Epithelial cell of esophagus (primary cell): ENCODE measurements around the gene ZNF598.
"Not testable (repeated sequence)": the region's sequence is repeated elsewhere in the genome, so short reads cannot be mapped to it uniquely, and the experiment has no call there.

Source experiments
- DNase-seq: peaks from one replicate; pipeline ENCODE4 v3.0.0; 2010; ENCODE audit warnings: low read depth
- H3K4me3 ChIP-seq: 2 replicates; pipeline ENCODE4 v1.5.1; 2011; ENCODE audit warnings: mild to moderate bottlenecking, low read length, control low read depth
- TF ChIP-seq, protein P1 (sequence below): IDR thresholded peaks from 2 replicates; pipeline ENCODE4 v1.5.1; 2011; ENCODE audit warnings: low read depth, mild to moderate bottlenecking, low read length, control low read depth, inconsistent platforms; ENCODE audit not compliant: insufficient read depth; ENCODE audit errors: missing control alignments

Gene ZNF598

DNA sequence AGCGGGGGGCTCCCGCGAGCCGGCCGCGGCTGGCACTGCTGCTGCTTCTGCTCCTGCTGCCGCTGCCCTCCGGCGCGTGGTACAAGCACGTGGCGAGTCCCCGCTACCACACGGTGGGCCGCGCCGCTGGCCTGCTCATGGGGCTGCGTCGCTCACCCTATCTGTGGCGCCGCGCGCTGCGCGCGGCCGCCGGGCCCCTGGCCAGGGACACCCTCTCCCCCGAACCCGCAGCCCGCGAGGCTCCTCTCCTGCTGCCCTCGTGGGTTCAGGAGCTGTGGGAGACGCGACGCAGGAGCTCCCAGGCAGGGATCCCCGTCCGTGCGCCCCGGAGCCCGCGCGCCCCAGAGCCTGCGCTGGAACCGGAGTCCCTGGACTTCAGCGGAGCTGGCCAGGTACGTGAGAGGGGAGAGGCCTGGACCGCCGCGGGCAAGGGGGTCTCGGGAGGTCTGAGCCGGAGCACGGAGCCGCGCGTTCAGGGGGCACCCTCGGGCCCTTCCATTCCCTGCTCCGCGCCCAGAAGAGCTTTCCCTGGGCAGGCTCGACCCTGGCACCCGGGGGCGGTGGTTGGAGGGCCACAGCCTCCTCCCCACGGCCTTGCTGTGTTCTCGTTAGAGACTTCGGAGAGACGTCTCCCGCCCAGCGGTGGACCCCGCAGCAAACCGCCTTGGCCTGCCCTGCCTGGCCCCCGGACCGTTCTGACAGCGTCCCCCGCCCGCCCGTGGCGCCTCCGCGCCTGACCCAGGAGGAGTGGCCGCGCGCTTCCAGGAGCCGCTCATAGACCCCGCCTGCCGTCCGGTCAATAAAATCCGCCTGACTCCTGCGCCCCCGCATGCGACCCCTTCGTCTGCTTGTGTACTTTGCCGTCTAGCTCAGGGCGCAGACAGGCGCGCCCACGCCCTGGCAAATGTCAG lies 10.6 kb upstream of the ZNF598 start:
- no peak for DNase-seq
- TF ChIP-seq, protein P1, sequence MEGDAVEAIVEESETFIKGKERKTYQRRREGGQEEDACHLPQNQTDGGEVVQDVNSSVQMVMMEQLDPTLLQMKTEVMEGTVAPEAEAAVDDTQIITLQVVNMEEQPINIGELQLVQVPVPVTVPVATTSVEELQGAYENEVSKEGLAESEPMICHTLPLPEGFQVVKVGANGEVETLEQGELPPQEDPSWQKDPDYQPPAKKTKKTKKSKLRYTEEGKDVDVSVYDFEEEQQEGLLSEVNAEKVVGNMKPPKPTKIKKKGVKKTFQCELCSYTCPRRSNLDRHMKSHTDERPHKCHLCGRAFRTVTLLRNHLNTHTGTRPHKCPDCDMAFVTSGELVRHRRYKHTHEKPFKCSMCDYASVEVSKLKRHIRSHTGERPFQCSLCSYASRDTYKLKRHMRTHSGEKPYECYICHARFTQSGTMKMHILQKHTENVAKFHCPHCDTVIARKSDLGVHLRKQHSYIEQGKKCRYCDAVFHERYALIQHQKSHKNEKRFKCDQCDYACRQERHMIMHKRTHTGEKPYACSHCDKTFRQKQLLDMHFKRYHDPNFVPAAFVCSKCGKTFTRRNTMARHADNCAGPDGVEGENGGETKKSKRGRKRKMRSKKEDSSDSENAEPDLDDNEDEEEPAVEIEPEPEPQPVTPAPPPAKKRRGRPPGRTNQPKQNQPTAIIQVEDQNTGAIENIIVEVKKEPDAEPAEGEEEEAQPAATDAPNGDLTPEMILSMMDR: no peak
- H3K4me3 ChIP-seq: no peak overlapping the region

DNA sequence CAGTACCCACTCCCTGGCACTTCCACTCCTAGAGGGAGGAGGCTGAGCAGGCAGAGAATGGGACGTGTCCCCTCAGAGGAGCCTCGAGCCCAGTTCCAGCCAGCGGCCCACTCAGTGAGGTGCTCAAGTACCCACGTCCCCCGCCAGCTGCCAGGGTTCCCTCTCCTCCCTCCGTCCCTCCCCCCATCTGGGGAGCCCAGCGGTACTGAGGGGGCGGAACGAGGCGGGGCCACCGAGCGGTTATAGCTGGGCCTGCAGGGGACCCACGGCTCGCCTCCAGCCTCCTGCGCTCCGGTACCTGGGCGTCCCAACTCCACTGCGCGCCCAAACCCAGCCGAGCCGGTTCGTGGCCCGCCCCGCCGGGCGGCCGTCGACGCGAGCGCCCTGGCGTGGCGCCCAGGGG lies 9.9 kb upstream of the ZNF598 start, which contains the start of gene NPW:
TSS of gene NPW (plus strand) at position 268 of the 403 bp plus-strand sequence.
- no peak within 1 kb of the TSS for H3K4me3 ChIP-seq
- TF ChIP-seq, protein P1: no peak
- DNase-seq: no peak

DNA sequence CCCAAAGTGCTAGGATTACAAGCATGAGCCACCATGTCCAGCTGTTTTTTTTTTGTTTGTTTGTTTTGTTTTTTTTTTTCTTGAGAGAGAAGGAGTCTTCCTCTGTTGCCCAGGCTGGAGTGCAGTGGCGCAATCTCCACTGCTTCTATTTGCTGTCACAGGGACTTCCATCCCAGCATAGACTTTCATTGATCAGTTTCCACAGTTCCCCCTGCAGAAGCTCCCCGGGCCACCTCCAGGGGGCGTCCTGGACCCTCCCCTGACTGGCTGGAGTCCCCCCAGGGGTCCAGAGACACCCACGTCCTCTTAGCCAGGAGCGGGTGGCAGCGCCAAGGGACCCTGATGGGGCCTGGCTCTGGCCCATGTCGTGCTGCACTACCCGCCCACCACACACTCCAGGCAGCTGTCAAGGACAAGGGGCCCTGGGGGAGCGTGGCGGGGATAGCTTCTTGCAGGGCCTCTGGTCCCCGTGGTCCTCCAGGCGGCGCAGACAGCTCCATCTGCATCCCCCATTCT lies 6.8 kb upstream of the ZNF598 start:
- TF ChIP-seq, protein P1: peak; percentile 13
- DNase-seq: no peak
- no peak overlapping the region for H3K4me3 ChIP-seq

GRCh38 chr16:2015947-2016208 lies 6.3 kb upstream of the ZNF598 start:
- TF ChIP-seq, protein P1: no peak
- no peak overlapping the region for H3K4me3 ChIP-seq
- DNase-seq: no peak

DNA sequence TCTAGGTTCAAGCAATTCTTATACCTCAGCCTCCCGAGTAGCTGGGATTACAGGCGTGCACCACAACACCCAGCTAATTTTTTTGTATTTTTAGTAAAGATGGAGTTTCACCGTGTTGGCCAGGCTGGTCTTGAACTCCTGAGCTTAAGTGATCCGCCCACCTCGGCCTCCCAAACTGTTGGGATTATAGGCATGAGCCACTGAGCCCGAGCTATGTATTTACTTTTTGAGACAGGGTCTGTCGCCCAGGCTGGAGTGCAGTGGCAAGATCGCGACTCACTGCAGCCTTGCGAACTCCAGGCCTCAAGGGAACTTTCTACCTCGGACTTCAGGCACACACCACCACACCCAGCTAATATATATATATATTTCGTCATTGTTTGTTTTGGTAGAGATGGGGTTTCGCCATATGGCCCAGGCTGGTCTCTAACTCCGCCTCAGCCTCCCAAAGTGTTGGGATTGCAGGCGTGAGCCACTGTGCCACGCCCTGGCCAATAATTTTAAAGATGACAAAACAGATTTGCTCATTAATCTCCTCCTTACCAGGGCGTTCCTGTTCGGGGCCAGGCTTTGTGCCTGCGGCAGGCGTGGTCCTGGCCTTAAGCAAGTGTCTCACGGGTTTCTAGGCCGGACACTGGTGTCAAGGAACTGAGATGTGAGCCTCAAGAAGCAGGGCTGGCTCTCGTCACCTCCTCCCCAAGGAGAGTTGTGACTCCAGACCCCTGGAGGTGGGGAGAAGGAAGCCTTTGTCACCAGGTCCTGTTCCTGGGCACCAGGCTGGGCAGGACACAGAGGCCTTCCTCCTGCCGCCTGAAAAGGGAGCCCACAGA lies 5.7 kb upstream of the ZNF598 start:
- peak; percentile 94 for DNase-seq
- H3K4me3 ChIP-seq: no peak overlapping the region
- TF ChIP-seq, protein P1: no peak

- DNase-seq: no peak
- no peak overlapping the region for H3K4me3 ChIP-seq
- TF ChIP-seq, protein P1: no peak
These were observed 3.9 kb upstream of the ZNF598 start for GRCh38 chr16:2013527-2013926.

GRCh38 chr16:2011726-2012125 lies 2.1 kb upstream of the ZNF598 start:
- DNase-seq, H3K4me3 ChIP-seq: not testable (repeated sequence)
